SHP77 (cell line): ENCODE measurements around the gene PNRC1.
"Not testable (repeated sequence)": the region's sequence is repeated elsewhere in the genome, so short reads cannot be mapped to it uniquely, and the experiment has no call there.

Experiments
- DNase-seq, 2 experiments: peaks; one replicate each; lab custom pipeline; 2025; lab: John Stamatoyannopoulos, UW

The PNRC1 gene

GRCh38 chr6:89059227-89059626, 21.3 kb upstream of the PNRC1 start:
- no peak for DNase-seq

DNA sequence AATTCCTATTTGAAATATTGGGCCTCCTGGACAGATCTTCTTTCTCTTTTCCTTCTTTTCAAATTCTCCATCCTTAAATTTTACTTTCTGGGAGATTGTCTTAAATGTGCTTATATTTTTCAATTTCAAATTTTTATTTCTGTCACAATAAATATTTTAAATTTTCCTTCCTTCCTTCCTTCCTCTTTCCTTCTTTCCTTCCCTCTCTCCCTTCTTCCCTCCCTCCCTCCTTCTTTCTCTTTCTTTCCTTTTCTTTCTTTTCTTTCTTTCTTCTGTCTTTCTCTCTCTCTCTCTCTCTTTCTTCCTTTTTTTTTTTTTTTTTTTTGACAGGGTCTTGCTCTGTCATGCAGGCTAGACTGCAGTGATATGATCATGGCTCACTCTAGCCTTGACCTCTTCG, 16.7 kb upstream of the PNRC1 start:
- no peak for DNase-seq

DNA sequence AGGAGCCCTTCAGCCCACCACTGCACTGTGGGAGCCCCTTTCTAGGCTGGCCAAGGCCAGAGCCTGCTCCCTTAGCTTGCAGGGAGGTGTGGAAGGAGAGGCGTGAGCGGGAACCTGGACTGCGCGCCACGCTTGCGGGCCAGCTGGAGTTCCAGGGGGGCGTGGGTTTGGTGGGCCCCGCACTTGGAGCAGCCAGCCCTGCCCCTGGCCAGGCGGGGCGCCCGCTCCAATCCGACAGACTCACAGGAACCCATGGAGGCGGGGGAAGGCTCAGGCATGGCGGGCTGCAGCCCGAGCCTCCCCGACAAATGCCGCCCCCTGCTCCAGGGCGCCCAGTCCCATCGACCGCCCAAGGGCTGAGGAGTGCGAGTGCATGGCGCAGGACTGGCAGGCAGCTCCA, 15.6 kb upstream of the PNRC1 start:
- DNase-seq: not testable (repeated sequence)

GRCh38 chr6:89066121-89066520, 14.4 kb upstream of the PNRC1 start:
- DNase-seq: not testable (repeated sequence)

GRCh38 chr6:89066940-89067646, 13.5 kb upstream of the PNRC1 start:
- no peak for DNase-seq

GRCh38 chr6:89067796-89068195, 12.8 kb upstream of the PNRC1 start:
- no peak for DNase-seq

DNA sequence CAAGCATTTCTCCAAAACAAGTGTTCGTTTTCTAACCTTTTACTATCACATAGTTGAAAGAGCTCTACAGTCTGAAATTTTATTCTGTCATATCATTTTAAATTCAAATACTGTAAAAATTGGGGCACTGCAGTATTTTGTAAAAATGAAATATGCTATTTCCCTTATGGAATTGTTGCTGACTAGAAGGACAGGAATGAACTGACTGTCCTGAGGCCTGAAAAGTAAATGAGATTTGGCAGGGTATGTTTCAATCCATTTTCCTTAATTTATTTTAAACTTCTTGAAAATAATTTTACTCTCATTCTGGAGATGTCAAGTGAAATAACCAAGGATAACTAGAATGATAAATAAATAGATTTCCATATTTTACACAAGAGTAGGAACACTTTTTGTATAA, 11.9 kb upstream of the PNRC1 start:
- DNase-seq: no peak

GRCh38 chr6:89069536-89070163, 10.9 kb upstream of the PNRC1 start:
- no peak for DNase-seq

- DNase-seq: no peak
Observed at GRCh38 chr6:89071036-89071435, 9.5 kb upstream of the PNRC1 start.

DNA sequence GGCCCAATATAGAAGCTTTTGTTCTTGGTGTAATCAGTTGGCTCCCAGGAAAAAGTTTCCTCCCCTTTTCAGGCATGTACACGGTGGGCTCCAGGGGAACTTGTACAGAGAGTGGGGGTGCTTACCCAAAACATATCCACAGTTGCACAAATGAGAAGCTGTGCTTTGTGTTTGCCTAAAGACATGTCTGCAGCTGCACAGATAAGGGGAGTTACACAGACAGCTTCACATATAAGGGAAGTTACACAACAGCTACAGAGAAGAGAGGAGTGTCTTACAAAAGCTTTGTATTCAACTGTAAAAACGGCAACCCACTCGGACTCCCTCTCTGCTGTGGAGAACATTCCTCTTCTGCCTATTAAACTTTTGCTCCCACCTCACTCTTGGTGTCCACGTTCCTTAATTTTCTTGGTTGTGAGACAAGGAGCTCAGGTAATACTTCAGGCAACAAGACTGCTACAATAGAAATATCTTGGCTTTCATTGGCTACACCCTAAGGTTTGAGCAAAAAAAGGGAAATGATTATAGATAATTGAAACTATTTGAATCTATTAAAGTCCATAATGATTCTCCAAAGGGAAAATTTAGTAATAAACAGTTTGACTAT, 7.4 kb upstream of the PNRC1 start:
- DNase-seq: no peak

- no peak for DNase-seq
Observed at GRCh38 chr6:89073840-89074239, 6.7 kb upstream of the PNRC1 start.

DNA sequence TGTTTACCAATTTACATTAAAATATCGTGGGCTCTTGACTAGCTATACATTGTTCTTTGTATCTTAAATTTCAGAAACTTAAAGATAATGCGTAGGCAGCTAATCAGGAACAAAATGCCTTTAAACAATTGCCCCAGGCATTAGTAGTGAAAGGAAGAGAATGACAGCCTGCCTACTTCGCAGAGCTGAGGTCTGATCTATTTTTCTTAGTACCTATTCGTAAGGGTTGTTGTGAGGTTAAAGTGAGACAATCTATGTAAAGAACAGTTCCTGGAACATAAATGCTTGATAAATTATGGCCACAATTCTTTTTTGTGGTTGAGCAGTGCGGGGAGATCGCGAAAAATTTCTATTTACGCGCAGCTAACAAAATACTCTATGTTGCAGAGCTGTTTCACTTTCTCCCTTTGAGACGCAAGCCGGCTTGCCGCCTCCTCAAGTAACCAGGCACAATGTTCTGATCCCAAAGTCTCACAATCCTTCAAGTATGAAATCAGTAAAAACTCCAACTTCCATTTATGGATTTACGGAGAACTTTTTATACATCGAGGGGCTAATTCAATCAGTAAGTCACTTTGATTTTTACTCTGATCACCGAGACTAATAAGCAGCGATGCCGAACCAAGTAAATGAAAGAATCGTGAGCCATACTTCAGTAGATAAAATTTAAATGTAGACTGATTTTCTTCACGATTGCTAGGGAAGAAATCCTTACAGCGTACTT, 878 bp upstream of the PNRC1 start:
- DNase-seq: peak; percentile 13 to 25

DNA sequence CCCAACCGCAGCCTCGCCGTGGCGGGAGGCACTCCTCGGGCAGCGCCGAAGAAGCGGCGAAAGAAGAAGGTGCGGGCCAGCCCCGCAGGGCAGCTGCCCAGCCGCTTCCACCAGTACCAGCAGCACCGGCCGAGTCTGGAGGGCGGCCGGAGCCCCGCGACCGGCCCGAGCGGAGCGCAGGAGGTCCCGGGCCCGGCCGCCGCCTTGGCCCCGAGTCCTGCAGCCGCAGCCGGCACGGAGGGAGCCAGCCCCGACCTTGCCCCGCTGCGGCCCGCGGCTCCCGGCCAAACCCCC, 525 bp downstream of the PNRC1 start:
- DNase-seq: no peak

DNA sequence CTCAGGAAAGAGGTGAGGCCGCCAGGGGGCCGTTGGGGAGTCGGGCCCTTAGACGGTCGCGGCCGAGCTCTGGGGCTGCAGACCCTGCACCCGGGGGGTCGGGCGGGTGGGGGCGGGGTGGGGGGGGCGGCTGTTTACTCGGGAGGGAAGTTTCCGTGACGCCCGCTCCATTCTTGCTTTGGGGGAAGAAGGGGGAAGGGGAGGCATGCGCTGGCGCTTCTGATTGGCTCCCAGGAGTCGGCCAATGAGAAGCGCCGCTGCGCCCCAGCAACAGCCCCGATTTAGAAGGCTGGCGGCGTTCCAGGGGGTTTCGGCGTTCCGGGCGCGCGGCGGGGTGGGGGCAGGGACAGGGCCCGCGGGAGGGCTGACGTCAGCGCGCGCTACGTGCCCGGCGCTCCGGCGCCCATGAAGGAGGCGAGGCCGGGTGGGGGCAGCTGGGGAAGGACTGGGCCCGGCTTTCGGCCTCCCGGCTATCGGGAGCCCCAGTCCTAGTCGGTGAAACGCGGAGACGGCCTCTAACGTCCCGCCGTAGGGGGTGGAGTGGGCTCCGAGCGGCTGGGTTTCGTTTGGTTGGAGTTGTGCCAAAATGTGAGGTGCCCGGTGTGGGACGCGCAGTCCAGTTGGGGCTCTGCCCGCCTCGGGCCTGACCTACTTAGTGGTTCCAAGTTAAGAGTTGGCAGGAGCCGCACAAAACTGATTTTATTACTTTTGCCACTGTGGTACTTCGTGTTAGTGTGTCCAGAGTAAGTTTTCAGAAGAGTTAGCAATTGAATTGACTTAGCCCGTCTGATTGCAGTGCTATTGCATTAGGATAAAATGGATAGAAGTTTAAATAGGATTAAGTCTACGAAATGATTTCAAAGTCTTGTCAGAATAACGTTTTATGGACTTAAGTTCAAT, 1.1 kb downstream of the PNRC1 start:
- DNase-seq: peak; percentile 90 to 95

DNA sequence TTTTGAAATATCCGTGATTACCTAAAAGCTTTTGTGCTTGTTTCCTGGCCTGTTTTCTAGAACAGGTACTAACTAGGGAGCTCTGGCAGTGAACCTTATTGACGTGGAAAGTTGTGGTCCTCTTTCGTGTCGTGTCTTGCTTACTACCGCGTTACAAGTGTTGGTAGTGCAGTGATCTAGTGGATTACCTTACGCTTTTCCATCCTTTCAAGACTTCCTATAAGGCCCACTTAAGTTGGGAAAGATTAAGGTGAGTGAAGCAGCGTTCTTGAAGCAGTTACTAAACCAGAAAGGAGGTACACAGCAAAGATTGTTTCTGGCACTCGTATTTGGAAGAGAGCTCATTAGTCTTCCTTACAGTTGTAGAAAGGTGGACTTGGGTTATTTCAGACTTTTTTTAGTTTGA, 1.9 kb downstream of the PNRC1 start:
- no peak for DNase-seq

DNA sequence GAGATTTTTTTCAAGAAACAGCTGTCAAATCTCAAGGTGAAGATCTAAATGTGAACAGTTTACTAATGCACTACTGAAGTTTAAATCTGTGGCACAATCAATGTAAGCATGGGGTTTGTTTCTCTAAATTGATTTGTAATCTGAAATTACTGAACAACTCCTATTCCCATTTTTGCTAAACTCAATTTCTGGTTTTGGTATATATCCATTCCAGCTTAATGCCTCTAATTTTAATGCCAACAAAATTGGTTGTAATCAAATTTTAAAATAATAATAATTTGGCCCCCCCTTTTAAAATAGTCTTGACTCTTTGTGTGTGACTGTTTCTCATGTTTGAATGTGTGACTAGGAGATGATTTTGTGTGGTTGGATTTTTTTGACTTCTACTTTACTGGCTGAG, 4.0 kb downstream of the PNRC1 start:
- DNase-seq: no peak

- no peak for DNase-seq
Observed at GRCh38 chr6:89084954-89085353, 4.4 kb downstream of the PNRC1 start.

DNA sequence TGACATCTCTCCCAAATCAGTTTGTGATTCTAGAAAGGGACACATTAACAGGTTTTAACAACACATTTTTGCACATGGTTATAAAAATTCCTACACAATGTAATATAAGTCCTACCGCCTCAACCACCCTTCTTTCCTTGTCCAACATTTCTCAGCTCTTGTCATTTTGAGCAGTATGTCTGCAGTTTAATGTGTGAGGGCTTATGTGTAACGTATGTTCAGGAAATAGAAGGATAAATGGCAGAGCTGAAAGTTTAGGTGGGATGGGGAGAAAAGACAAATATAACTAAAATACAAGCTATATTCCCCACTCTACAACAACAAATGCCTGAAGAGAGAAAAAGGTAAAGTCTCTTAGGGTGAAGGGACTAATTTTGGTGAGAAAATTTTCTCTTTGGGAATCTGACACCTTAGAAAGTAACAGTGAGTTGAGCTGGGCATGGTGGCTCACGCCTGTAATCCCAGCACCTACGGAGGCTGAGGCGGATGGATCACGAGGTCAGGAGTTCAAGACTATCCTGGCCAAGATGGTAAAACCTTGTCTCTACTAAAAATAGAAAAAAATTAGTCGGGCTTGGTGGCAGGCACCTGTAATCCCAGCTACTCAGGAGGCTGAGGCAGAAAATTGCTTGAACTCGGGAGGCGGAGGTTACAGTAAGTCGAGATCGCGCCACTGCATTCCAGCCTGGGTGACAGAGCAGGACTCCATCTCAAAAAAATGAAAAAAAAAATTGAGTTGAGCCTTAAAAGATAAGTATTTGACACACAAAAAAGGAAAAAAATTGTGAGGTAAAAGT, 5.1 kb downstream of the PNRC1 start:
- no peak for DNase-seq

GRCh38 chr6:89087881-89088280, 7.3 kb downstream of the PNRC1 start:
- no peak for DNase-seq

DNA sequence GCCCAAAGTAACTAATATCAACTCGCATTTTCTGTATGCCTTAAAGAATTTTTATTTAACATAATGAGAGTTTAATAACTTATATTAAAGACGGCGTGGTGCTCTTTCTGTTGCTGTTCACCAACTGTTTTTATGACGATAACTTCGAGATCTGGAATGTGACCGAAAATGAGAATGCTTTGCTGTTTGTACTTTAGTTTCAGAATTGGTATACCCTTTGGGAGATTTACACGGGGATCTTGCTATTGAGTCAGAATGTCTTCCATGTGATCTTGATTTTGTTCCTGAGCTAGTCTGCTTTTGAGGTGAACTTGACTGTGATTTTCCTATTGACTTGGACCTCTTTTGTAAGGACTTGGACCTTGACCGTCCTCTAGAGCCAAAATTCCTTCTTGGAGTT, 17.9 kb downstream of the PNRC1 start:
- no peak for DNase-seq

DNA sequence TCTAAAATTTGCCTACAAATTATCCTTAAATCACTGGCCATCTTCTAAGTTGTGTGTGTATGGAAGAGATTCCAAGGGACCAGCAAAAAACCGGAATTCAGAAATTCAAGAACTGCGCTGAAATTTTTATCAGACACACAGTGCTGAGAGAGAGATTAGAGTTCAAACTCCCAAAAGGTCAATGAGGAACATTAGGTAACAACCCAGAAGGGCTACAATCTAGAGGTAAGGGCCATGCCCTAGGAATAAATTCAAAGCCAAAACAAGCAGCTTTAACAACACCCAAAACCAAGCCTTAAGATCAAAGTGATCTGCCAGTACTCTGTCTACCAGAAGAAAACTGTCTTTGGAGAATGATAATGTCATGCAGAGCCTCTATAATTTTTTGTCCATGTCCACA, 19.6 kb downstream of the PNRC1 start:
- no peak for DNase-seq
